Breast epithelium (tissue), 3 donors: ENCODE results near the gene TNIP1.

ENCODE experiments used
- POLR2A ChIP-seq: fragments of 450-650 bp; IDR thresholded peaks from one replicate; pipeline ENCODE4 v1.6.1; 2016; ENCODE audit warnings: antibody characterized with exemption, mild to moderate bottlenecking, moderate library complexity
- POLR2AphosphoS5 ChIP-seq, 3 donors: sonication (generic); formaldehyde crosslinking; IDR thresholded peaks; one replicate each; pipeline ENCODE4 v1.6.1; 2017; ENCODE audit warnings: antibody characterized with exemption in 3 of 3
- TF ChIP-seq, protein P1 (sequence below), 3 donors: fragments of 450-650 bp; IDR thresholded peaks; one replicate each; pipeline ENCODE4 v1.5.1; 2016 to 2017; ENCODE audit warnings: antibody characterized with exemption in 3 of 3, mild to moderate bottlenecking in 3 of 3, moderate library complexity in 3 of 3

DNA sequence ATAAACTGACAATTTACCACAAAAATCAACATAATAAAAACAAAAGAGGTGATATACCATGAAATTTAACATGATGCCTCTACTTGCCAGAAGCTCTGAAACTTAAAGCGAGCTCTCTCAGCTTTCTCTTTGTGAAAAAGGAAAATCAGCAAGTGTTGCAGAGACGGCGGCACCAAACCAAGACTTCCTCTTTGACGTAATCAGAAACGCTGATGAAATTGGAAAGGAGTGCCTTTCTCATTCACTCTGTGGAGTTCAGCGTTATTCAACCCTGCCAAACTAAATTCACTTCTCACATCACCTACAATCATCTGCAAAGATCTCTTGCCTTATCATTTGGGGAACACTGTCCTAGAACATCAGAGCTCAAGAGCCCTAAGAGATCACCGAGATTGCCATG lies 44.6 kb upstream of the TNIP1 start:
- TF ChIP-seq POLR2AphosphoS5 (IDR thresholded peaks at IDR 0.05): no peak
- TF ChIP-seq, protein P1, sequence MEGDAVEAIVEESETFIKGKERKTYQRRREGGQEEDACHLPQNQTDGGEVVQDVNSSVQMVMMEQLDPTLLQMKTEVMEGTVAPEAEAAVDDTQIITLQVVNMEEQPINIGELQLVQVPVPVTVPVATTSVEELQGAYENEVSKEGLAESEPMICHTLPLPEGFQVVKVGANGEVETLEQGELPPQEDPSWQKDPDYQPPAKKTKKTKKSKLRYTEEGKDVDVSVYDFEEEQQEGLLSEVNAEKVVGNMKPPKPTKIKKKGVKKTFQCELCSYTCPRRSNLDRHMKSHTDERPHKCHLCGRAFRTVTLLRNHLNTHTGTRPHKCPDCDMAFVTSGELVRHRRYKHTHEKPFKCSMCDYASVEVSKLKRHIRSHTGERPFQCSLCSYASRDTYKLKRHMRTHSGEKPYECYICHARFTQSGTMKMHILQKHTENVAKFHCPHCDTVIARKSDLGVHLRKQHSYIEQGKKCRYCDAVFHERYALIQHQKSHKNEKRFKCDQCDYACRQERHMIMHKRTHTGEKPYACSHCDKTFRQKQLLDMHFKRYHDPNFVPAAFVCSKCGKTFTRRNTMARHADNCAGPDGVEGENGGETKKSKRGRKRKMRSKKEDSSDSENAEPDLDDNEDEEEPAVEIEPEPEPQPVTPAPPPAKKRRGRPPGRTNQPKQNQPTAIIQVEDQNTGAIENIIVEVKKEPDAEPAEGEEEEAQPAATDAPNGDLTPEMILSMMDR (IDR thresholded peaks at IDR 0.05): no peak
- TF ChIP-seq POLR2A: no peak
